ENCODE results near the gene SH3BGRL3. TPM values are rescaled to one million over a fixed set of nuclear protein-coding genes. Genes with fewer than 3 reads are reported as not detected.

The SH3BGRL3 gene
- total RNA-seq, 1 donor from 2014 or later = 140 TPM

DNA sequence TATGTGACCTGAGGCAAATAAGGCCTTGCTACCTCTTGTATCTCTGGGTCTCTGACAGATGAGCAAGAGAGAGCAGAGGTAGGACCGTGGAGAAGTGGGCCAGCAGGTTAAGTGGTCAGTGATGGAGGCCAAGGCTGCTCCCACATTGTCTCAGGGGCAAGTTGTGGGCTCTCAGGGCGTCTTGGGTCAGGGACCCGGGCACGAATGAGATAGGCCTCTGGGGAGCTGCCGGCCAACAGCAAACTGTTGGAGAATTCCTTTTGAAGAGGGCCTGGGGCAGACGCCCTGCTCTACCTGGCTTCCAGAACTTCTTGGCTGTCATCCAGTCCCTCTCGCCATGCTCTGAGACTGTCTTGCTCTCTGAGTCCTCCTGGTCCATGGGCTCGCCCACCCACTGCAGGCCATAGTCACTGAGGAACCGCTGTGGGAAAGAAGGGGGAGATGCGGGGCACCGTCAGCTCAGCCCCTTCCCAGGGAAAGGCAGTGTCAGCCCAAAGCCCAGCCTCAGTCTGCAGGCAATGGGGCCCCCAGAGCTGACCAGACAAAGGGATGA is 14.1 kb downstream of the SH3BGRL3 start:
- Mint-ChIP-seq H3K27ac (ENCODE audit: unreplicated experiment) (no peak overlapping the region), H3K27me3 (ENCODE audit: unreplicated experiment) (no peaks in the 10 kb centered on the region), H3K4me3 (ENCODE audit: unreplicated experiment) (no peak overlapping the region), H3K4me1 (ENCODE audit: unreplicated experiment) (no peaks in the 10 kb centered on the region), H3K9me3 (ENCODE audit: unreplicated experiment) (no peaks in the 10 kb centered on the region), H3K36me3 (ENCODE audit: unreplicated experiment) (no peaks in the 10 kb centered on the region)
- no peak for TF ChIP-seq CTCF (IDR thresholded peaks at IDR 0.05)
- DNase-seq (ENCODE audit: extremely low spot score, unreplicated experiment) = no peak

DNA sequence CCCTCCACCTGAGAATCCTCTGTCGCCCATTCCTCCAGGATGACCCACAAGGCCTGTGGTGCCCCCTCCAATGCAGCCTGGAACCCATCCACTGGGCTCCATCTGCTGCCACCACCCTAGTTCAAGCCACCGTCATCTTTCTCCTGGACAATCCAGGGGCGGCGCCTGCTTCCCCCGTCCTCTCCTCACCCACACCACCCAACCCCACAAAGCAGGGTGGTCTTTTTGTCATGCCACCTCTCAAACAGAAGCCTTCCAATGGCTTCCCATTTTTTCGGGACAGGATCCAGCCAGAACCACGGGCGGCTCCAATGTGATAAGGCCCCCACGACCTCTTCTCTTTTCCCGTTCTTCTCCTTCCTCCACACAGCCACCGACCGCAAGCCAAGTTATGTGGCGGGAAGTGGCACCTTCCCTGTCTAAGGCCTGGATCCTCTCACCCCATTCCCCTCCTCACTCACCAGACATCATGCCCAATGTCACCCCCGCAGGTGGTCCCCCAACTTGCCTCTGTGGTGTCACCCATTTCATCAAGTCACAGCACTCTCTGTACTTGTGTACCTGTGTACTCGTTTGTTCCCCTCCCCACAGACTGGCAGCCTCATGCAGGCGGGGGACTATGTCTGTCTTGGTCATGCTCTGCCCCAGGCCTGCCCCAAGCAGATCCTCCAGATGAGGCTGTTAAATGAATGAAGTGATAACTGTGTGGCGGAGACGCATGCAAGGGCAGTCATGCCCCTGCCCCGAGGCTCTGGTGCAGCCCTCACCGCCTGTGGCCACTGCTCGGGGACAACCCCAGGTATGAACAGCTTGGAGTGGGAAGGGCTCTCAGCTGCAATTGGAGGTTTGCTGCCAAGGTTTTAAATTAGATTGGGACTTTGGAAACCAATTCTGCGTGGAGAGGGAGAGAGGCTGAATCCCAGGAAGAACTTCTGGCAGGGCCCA is 15.6 kb downstream of the SH3BGRL3 start:
- H3K36me3 Mint-ChIP-seq (ENCODE audit: unreplicated experiment) = no peaks in the 10 kb centered on the region
- H3K4me1 Mint-ChIP-seq (ENCODE audit: unreplicated experiment) = no peaks in the 10 kb centered on the region
- no peak overlapping the region for H3K27ac Mint-ChIP-seq (ENCODE audit: unreplicated experiment)
- DNase-seq (ENCODE audit: extremely low spot score, unreplicated experiment) = no peak
- H3K4me3 Mint-ChIP-seq (ENCODE audit: unreplicated experiment) = no peak overlapping the region
- TF ChIP-seq CTCF (IDR thresholded peaks at IDR 0.05) = no peak
- no peaks in the 10 kb centered on the region for H3K27me3 Mint-ChIP-seq (ENCODE audit: unreplicated experiment)
- no peaks in the 10 kb centered on the region for H3K9me3 Mint-ChIP-seq (ENCODE audit: unreplicated experiment)

- H3K27ac Mint-ChIP-seq (ENCODE audit: unreplicated experiment) = no peak overlapping the region
- H3K9me3 Mint-ChIP-seq (ENCODE audit: unreplicated experiment) = no peaks in the 10 kb centered on the region
- no peaks in the 10 kb centered on the region for H3K4me1 Mint-ChIP-seq (ENCODE audit: unreplicated experiment)
- H3K4me3 Mint-ChIP-seq (ENCODE audit: unreplicated experiment) = no peak overlapping the region
- H3K36me3 Mint-ChIP-seq (ENCODE audit: unreplicated experiment) = no peaks in the 10 kb centered on the region
- DNase-seq (ENCODE audit: extremely low spot score, unreplicated experiment) = no peak
- H3K27me3 Mint-ChIP-seq (ENCODE audit: unreplicated experiment) = no peaks in the 10 kb centered on the region
- TF ChIP-seq CTCF (IDR thresholded peaks at IDR 0.05) = no peak
Observed at GRCh38 chr1:26296340-26297056, 16.6 kb downstream of the SH3BGRL3 start.

DNA sequence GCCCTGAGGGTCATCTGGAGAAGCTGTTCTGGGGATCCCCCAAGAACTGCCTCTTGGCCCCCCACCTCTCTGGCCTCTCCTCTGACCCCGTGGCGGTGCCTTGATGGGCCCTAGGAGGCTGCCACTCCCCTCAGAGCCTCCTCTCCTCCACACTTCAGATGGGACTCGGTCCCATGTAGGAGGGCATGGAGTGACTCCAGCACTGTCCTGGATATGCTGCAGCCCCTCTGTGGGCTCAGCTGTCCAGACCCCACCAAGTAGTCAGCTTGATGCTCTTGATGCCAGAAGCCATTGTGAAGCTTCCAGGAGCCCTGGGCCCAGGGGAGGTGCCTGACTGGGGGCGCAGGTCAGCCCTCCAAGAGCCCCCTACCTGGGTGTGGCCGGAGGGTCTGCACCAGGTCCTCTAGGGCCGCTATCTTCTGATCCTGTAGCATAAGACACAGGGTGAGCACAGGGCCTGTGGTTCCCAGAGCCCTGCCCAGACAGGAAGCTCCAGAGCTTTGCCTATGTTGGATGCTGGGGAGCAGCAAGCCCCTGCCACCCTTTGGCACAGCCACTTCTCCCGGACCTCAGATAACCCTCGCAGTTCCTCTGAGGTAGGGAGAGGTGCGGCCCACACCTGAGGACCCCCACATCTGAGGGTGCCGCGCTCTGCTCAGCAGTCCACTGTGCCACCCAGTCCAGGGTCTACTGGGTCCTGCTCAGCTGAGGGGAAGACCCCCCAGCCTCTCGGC is 17.3 kb downstream of the SH3BGRL3 start:
- H3K9me3 Mint-ChIP-seq (ENCODE audit: unreplicated experiment) = no peaks in the 10 kb centered on the region
- no peaks in the 10 kb centered on the region for H3K4me1 Mint-ChIP-seq (ENCODE audit: unreplicated experiment)
- H3K27me3 Mint-ChIP-seq (ENCODE audit: unreplicated experiment) = no peaks in the 10 kb centered on the region
- no peaks in the 10 kb centered on the region for H3K36me3 Mint-ChIP-seq (ENCODE audit: unreplicated experiment)
- H3K27ac Mint-ChIP-seq (ENCODE audit: unreplicated experiment) = no peak overlapping the region
- no peak for TF ChIP-seq CTCF (IDR thresholded peaks at IDR 0.05)
- no peak overlapping the region for H3K4me3 Mint-ChIP-seq (ENCODE audit: unreplicated experiment)
- no peak for DNase-seq (ENCODE audit: extremely low spot score, unreplicated experiment)

All from osteocyte (in vitro differentiated cells).